ENCODE results near the gene TIGD2.

The TIGD2 gene

GRCh38 chr4:89101256-89102161, 9.8 kb upstream of the TIGD2 start:
- TF ChIP-seq POLR2A (IDR thresholded peaks at IDR 0.05; ENCODE audit: low read depth, low read length) (no peak), TAF1 (IDR thresholded peaks at IDR 0.05; ENCODE audit: borderline replicate concordance, low read depth, low read length) (no peak), POLR2AphosphoS5 (IDR thresholded peaks at IDR 0.05; ENCODE audit: low read depth, low read length) (no peak)
- FAIRE-seq, result peak; percentile 93
- DNase-seq (ENCODE audit: insufficient read length), result peak; percentile 24

GRCh38 chr4:89105726-89106125, 5.6 kb upstream of the TIGD2 start:
- TF ChIP-seq TAF1 (IDR thresholded peaks at IDR 0.05; ENCODE audit: borderline replicate concordance, low read depth, low read length) (no peak), POLR2A (IDR thresholded peaks at IDR 0.05; ENCODE audit: low read depth, low read length) (no peak)
- FAIRE-seq, result no peak

GRCh38 chr4:89108091-89108490, 3.2 kb upstream of the TIGD2 start:
- FAIRE-seq (no peak), DNase-seq (ENCODE audit: insufficient read length) (no peak)
- TF ChIP-seq POLR2AphosphoS5 (IDR thresholded peaks at IDR 0.05; ENCODE audit: low read depth, low read length) (no peak), TAF1 (IDR thresholded peaks at IDR 0.05; ENCODE audit: borderline replicate concordance, low read depth, low read length) (no peak), POLR2A (IDR thresholded peaks at IDR 0.05; ENCODE audit: low read depth, low read length) (no peak)

More at GRCh38 chr4:89105726-89106125, 5.6 kb upstream of the TIGD2 start:
- no peak for DNase-seq (ENCODE audit: insufficient read length)

- DNase-seq (ENCODE audit: insufficient read length), result no peak
- TF ChIP-seq POLR2A (IDR thresholded peaks at IDR 0.05; ENCODE audit: low read depth, low read length) (no peak), POLR2AphosphoS5 (IDR thresholded peaks at IDR 0.05; ENCODE audit: low read depth, low read length) (no peak), TAF1 (IDR thresholded peaks at IDR 0.05; ENCODE audit: borderline replicate concordance, low read depth, low read length) (no peak)
- no peak for FAIRE-seq
Measured at GRCh38 chr4:89109841-89110540, 1.3 kb upstream of the TIGD2 start.

- no peak for TF ChIP-seq POLR2AphosphoS5 (IDR thresholded peaks at IDR 0.05; ENCODE audit: low read depth, low read length)
- TF ChIP-seq TAF1 (IDR thresholded peaks at IDR 0.05; ENCODE audit: borderline replicate concordance, low read depth, low read length), result no peak
- no peak for TF ChIP-seq POLR2A (IDR thresholded peaks at IDR 0.05; ENCODE audit: low read depth, low read length)
- DNase-seq (ENCODE audit: insufficient read length), result no peak
- FAIRE-seq, result no peak
Measured at GRCh38 chr4:89110541-89110985, 770 bp upstream of the TIGD2 start.

DNA sequence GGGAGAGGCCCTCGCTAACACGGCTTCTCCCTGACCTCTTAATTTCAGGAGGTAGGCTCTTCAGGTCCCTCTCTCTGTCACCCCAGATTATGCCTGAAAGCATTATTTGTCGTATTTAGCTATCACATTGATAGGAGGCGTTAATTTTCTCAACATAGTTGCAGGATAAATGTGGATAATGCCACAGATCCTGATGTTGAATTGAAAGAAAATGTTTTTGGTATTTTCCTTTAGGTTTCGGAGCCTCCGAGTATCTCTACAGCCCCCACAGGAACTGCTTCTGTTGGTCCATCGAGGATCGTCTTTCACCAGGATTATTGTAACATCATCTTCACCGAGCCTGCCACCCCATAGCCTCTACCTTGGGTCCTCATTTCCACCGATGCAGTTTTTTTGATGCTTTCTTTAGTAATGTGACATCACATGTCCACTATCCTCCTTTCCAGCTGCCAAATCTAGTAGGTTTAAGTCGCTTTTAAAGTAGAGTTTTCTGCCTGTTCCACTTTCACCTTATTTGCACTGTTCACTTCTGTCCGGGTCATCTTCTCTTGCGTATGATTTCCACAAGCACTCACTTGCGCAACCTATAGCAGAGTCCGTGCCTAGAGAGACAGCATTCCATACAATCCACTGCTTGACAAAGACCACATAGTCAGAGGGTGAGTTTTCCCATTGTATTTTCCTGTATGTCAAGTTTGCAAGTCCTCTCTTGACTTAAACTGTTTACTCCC, 665 bp downstream of the TIGD2 start:
- DNase-seq (ENCODE audit: insufficient read length) (no peak), FAIRE-seq (no peak)
- no peak for TF ChIP-seq POLR2AphosphoS5 (IDR thresholded peaks at IDR 0.05; ENCODE audit: low read depth, low read length)
- no peak for TF ChIP-seq TAF1 (IDR thresholded peaks at IDR 0.05; ENCODE audit: borderline replicate concordance, low read depth, low read length)
- no peak for TF ChIP-seq POLR2A (IDR thresholded peaks at IDR 0.05; ENCODE audit: low read depth, low read length)

DNA sequence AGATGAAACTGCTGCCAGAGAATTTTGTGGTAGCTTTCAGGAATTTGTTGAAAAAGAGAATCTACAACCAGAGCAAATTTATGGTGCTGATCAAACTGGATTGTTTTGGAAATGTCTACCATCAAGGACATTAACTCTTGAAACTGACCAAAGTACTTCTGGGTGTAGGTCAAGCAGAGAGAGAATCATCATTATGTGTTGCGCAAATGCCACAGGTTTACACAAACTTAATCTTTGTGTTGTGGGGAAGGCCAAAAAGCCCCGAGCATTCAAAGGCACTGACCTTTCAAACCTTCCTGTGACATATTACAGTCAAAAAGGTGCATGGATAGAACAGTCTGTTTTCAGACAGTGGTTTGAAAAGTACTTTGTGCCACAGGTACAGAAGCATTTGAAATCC, 2.1 kb downstream of the TIGD2 start:
- DNase-seq (ENCODE audit: insufficient read length), result no peak
- no peak for FAIRE-seq
- no peak for TF ChIP-seq POLR2A (IDR thresholded peaks at IDR 0.05; ENCODE audit: low read depth, low read length)

DNA sequence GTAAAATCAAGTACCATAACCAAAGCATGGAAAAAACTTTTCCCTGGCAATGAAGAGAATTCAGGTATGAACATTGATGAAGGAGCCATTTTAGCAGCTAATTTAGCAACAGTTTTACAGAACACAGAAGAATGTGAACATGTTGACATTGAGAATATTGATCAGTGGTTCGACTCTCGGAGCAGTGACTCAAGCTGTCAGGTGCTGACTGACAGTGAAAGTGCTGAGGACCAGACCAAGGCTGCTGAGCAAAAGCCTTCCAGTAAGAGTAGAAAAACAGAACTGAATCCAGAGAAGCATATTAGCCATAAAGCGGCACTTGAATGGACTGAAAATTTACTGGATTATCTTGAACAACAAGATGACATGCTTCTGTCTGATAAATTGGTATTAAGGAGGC, 2.8 kb downstream of the TIGD2 start:
- no peak for FAIRE-seq
- no peak for TF ChIP-seq POLR2A (IDR thresholded peaks at IDR 0.05; ENCODE audit: low read depth, low read length)
- TF ChIP-seq POLR2AphosphoS5 (IDR thresholded peaks at IDR 0.05; ENCODE audit: low read depth, low read length), result no peak
- TF ChIP-seq TAF1 (IDR thresholded peaks at IDR 0.05; ENCODE audit: borderline replicate concordance, low read depth, low read length), result no peak
- DNase-seq (ENCODE audit: insufficient read length), result peak; percentile 19

- TF ChIP-seq POLR2A (IDR thresholded peaks at IDR 0.05; ENCODE audit: low read depth, low read length), result no peak
- TF ChIP-seq TAF1 (IDR thresholded peaks at IDR 0.05; ENCODE audit: borderline replicate concordance, low read depth, low read length), result no peak
- TF ChIP-seq POLR2AphosphoS5 (IDR thresholded peaks at IDR 0.05; ENCODE audit: low read depth, low read length), result no peak
- no peak for DNase-seq (ENCODE audit: insufficient read length)
- no peak for FAIRE-seq
Measured at GRCh38 chr4:89117115-89117514, 5.8 kb downstream of the TIGD2 start.

DNA sequence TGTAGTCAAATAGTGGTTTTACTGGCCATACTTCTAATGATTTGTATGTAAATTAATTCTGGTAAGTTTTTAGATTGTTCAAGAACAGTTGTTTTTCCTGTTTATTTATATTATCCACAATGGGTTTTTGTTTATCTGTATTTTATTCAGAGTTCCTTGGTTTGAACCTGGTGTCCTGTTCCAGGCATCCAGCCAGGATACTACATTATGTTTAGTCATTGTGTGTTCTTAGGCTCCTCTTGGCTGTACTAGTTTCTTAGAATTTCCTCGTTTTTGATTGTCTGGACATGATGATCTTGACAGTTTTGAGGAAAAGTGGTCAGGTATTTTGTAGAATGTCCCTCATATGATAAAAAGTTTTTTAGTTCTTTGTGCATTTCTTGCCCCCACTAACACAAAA, 7.8 kb downstream of the TIGD2 start:
- no peak for TF ChIP-seq POLR2AphosphoS5 (IDR thresholded peaks at IDR 0.05; ENCODE audit: low read depth, low read length)
- no peak for TF ChIP-seq POLR2A (IDR thresholded peaks at IDR 0.05; ENCODE audit: low read depth, low read length)
- no peak for TF ChIP-seq TAF1 (IDR thresholded peaks at IDR 0.05; ENCODE audit: borderline replicate concordance, low read depth, low read length)
- DNase-seq (ENCODE audit: insufficient read length), result no peak
- FAIRE-seq, result no peak

GRCh38 chr4:89119836-89120235, 8.5 kb downstream of the TIGD2 start:
- no peak for FAIRE-seq
- no peak for DNase-seq (ENCODE audit: insufficient read length)
- TF ChIP-seq TAF1 (IDR thresholded peaks at IDR 0.05; ENCODE audit: borderline replicate concordance, low read depth, low read length) (no peak), POLR2AphosphoS5 (IDR thresholded peaks at IDR 0.05; ENCODE audit: low read depth, low read length) (no peak)

Measured in GM12892 (cell line).